Measurements from ENCODE around the gene FBRSL1.
"Not testable (repeated sequence)": the region's sequence is repeated elsewhere in the genome, so short reads cannot be mapped to it uniquely, and the experiment has no call there.

The FBRSL1 gene

GRCh38 chr12:132471011-132471857 is 18.7 kb upstream of the FBRSL1 start:
- no peaks in the 10 kb centered on the region for H3K4me1 ChIP-seq
- in situ Hi-C loops (cut with MboI; ENCODE audit: low sequenced_read_pairs), result no loop called here
- no peaks in the 10 kb centered on the region for H3K36me3 ChIP-seq (replicated peaks)
- no peak overlapping the region for H3K4me3 ChIP-seq
- H3K9me3 ChIP-seq, result no peaks in the 10 kb centered on the region
- DNase-seq (ENCODE audit: low spot score in 2 of 2), result no peak
- H3K27me3 ChIP-seq (ENCODE audit: low read depth), result peaks cover 6% of the 10 kb centered on the region

- peaks cover 6% of the 10 kb centered on the region for H3K27me3 ChIP-seq (ENCODE audit: low read depth)
- in situ Hi-C loops (cut with MboI; ENCODE audit: low sequenced_read_pairs), result no loop called here
- DNase-seq (ENCODE audit: low spot score in 2 of 2), result no peak
- no peaks in the 10 kb centered on the region for H3K36me3 ChIP-seq (replicated peaks)
- H3K9me3 ChIP-seq, result no peaks in the 10 kb centered on the region
- no peaks in the 10 kb centered on the region for H3K4me1 ChIP-seq
- H3K4me3 ChIP-seq, result no peak overlapping the region
Observed at GRCh38 chr12:132471858-132472255, 18.1 kb upstream of the FBRSL1 start.

GRCh38 chr12:132472386-132472785 is 17.6 kb upstream of the FBRSL1 start:
- peaks cover 6% of the 10 kb centered on the region for H3K27me3 ChIP-seq (ENCODE audit: low read depth)
- no peaks in the 10 kb centered on the region for H3K36me3 ChIP-seq (replicated peaks)
- no peaks in the 10 kb centered on the region for H3K9me3 ChIP-seq
- no peak for DNase-seq (ENCODE audit: low spot score in 2 of 2)
- no peak overlapping the region for H3K4me3 ChIP-seq
- in situ Hi-C loops (cut with MboI; ENCODE audit: low sequenced_read_pairs), result no loop called here
- H3K4me1 ChIP-seq, result no peaks in the 10 kb centered on the region

- H3K9me3 ChIP-seq, result no peaks in the 10 kb centered on the region
- H3K27me3 ChIP-seq (ENCODE audit: low read depth), result peaks cover 6% of the 10 kb centered on the region
- in situ Hi-C loops (cut with MboI; ENCODE audit: low sequenced_read_pairs), result no loop called here
- H3K4me3 ChIP-seq, result no peak overlapping the region
- H3K36me3 ChIP-seq (replicated peaks), result no peaks in the 10 kb centered on the region
- no peaks in the 10 kb centered on the region for H3K4me1 ChIP-seq
- no peak for DNase-seq (ENCODE audit: low spot score in 2 of 2)
Observed at GRCh38 chr12:132474237-132474741, 15.7 kb upstream of the FBRSL1 start.

- H3K36me3 ChIP-seq (replicated peaks); H3K4me3 ChIP-seq; H3K27me3 ChIP-seq (ENCODE audit: low read depth); H3K4me1 ChIP-seq; H3K9me3 ChIP-seq; in situ Hi-C loops (cut with MboI; ENCODE audit: low sequenced_read_pairs); DNase-seq (ENCODE audit: low spot score in 2 of 2): not testable (repeated sequence)
Observed at GRCh38 chr12:132474799-132475303, 15.1 kb upstream of the FBRSL1 start.

GRCh38 chr12:132475304-132476037 is 14.5 kb upstream of the FBRSL1 start:
- H3K9me3 ChIP-seq, result no peaks in the 10 kb centered on the region
- H3K36me3 ChIP-seq (replicated peaks), result no peaks in the 10 kb centered on the region
- H3K4me1 ChIP-seq, result no peaks in the 10 kb centered on the region
- H3K27me3 ChIP-seq (ENCODE audit: low read depth), result peaks cover 6% of the 10 kb centered on the region
- DNase-seq (ENCODE audit: low spot score in 2 of 2), result no peak
- no peak overlapping the region for H3K4me3 ChIP-seq
- in situ Hi-C loops (cut with MboI; ENCODE audit: low sequenced_read_pairs), result no loop called here

GRCh38 chr12:132476038-132476414 is 13.9 kb upstream of the FBRSL1 start:
- DNase-seq (ENCODE audit: low spot score in 2 of 2), result no peak
- no peaks in the 10 kb centered on the region for H3K9me3 ChIP-seq
- no peaks in the 10 kb centered on the region for H3K4me1 ChIP-seq
- in situ Hi-C loops (cut with MboI; ENCODE audit: low sequenced_read_pairs), result no loop called here
- H3K36me3 ChIP-seq (replicated peaks), result no peaks in the 10 kb centered on the region
- H3K27me3 ChIP-seq (ENCODE audit: low read depth), result peaks cover 5% of the 10 kb centered on the region
- no peak overlapping the region for H3K4me3 ChIP-seq

GRCh38 chr12:132476421-132476820 is 13.5 kb upstream of the FBRSL1 start:
- Histone ChIP-seq H3K36me3 (replicated peaks) (no peaks in the 10 kb centered on the region), H3K27me3 (ENCODE audit: low read depth) (peaks cover 3% of the 10 kb centered on the region), H3K4me1 (no peaks in the 10 kb centered on the region), H3K9me3 (no peaks in the 10 kb centered on the region), H3K4me3 (no peak overlapping the region)
- no peak for DNase-seq (ENCODE audit: low spot score in 2 of 2)
- in situ Hi-C loops (cut with MboI; ENCODE audit: low sequenced_read_pairs), result no loop called here

GRCh38 chr12:132477017-132477702 is 12.8 kb upstream of the FBRSL1 start:
- Histone ChIP-seq H3K36me3 (replicated peaks) (no peaks in the 10 kb centered on the region), H3K9me3 (no peaks in the 10 kb centered on the region), H3K27me3 (ENCODE audit: low read depth) (peaks cover 5% of the 10 kb centered on the region; the same call in 1 of the 2 replicates), H3K4me1 (no peaks in the 10 kb centered on the region), H3K4me3 (no peak overlapping the region)
- in situ Hi-C loops (cut with MboI; ENCODE audit: low sequenced_read_pairs), result no loop called here
- DNase-seq (ENCODE audit: low spot score in 2 of 2), result no peak

GRCh38 chr12:132477703-132478432 is 12.1 kb upstream of the FBRSL1 start:
- H3K9me3 ChIP-seq, result no peaks in the 10 kb centered on the region
- no peak for DNase-seq (ENCODE audit: low spot score in 2 of 2)

GRCh38 chr12:132478433-132478803 is 11.5 kb upstream of the FBRSL1 start:
- H3K9me3 ChIP-seq, result no peaks in the 10 kb centered on the region
- H3K4me3 ChIP-seq, result no peak overlapping the region
- in situ Hi-C loops (cut with MboI; ENCODE audit: low sequenced_read_pairs), result no loop called here
- DNase-seq (ENCODE audit: low spot score in 2 of 2), result no peak
- no peaks in the 10 kb centered on the region for H3K4me1 ChIP-seq
- H3K36me3 ChIP-seq (replicated peaks), result no peaks in the 10 kb centered on the region
- H3K27me3 ChIP-seq (ENCODE audit: low read depth), result peaks cover 6% of the 10 kb centered on the region; the same call in 1 of the 2 replicates

More at GRCh38 chr12:132477703-132478432, 12.1 kb upstream of the FBRSL1 start:
- no peaks in the 10 kb centered on the region for H3K4me1 ChIP-seq
- H3K4me3 ChIP-seq, result no peak overlapping the region
- in situ Hi-C loops (cut with MboI; ENCODE audit: low sequenced_read_pairs), result no loop called here
- H3K36me3 ChIP-seq (replicated peaks), result no peaks in the 10 kb centered on the region
- H3K27me3 ChIP-seq (ENCODE audit: low read depth), result peaks cover 6% of the 10 kb centered on the region; the same call in 1 of the 2 replicates

GRCh38 chr12:132478845-132479244 is 11.1 kb upstream of the FBRSL1 start:
- Histone ChIP-seq H3K27me3 (ENCODE audit: low read depth) (peaks cover 6% of the 10 kb centered on the region; the same call in 1 of the 2 replicates), H3K36me3 (replicated peaks) (no peaks in the 10 kb centered on the region), H3K4me1 (no peaks in the 10 kb centered on the region), H3K9me3 (no peaks in the 10 kb centered on the region), H3K4me3 (no peak overlapping the region)
- DNase-seq (ENCODE audit: low spot score in 2 of 2), result no peak
- in situ Hi-C loops (cut with MboI; ENCODE audit: low sequenced_read_pairs), result no loop called here

GRCh38 chr12:132479291-132479690 is 10.7 kb upstream of the FBRSL1 start:
- H3K36me3 ChIP-seq (replicated peaks), result no peaks in the 10 kb centered on the region
- no peak overlapping the region for H3K4me3 ChIP-seq
- H3K27me3 ChIP-seq (ENCODE audit: low read depth), result peaks cover 6% of the 10 kb centered on the region; the same call in 1 of the 2 replicates
- DNase-seq (ENCODE audit: low spot score in 2 of 2), result no peak
- in situ Hi-C loops (cut with MboI; ENCODE audit: low sequenced_read_pairs), result no loop called here
- H3K4me1 ChIP-seq, result no peaks in the 10 kb centered on the region
- H3K9me3 ChIP-seq, result no peaks in the 10 kb centered on the region
